Activated naive CD8-positive, alpha-beta T cell treated with anti-CD3 and anti-CD28 coated beads for 36 hours (primary cell): Measurements from ENCODE around the gene NBEA. TPM values are rescaled to one million over a fixed set of nuclear protein-coding genes. Genes with fewer than 3 reads are reported as not detected.

Source experiments
- DNase-seq: peaks from one replicate; pipeline ENCODE4 v3.0.0; 2021
- H3K27ac Mint-ChIP-seq: one replicate; pipeline ENCODE4 v1.8.0; 2022; ENCODE audit warnings: mild to moderate bottlenecking, moderate library complexity, mixed read lengths
- H3K27me3 Mint-ChIP-seq: one replicate; pipeline ENCODE4 v1.8.0; 2022; ENCODE audit warnings: mild to moderate bottlenecking, mixed read lengths
- H3K36me3 Mint-ChIP-seq: one replicate; pipeline ENCODE4 v1.8.0; 2021; ENCODE audit warnings: mild to moderate bottlenecking, mixed read lengths
- H3K4me1 Mint-ChIP-seq: one replicate; pipeline ENCODE4 v1.8.0; 2021; ENCODE audit warnings: mixed read lengths
- H3K4me3 Mint-ChIP-seq: one replicate; pipeline ENCODE4 v1.8.0; 2022; ENCODE audit warnings: mild to moderate bottlenecking, moderate library complexity, mixed read lengths
- H3K9me3 Mint-ChIP-seq: one replicate; pipeline ENCODE4 v1.8.0; 2022; ENCODE audit warnings: mixed read lengths
- total RNA-seq, 2 experiments: library from RNA; stranded (reverse); gene quantifications; one replicate each; pipeline ENCODE4 v1.2.3, GENCODE V29; 2021

Gene NBEA
- total RNA-seq, 2 experiments from 2014 or later = 0.39 to 0.42 TPM

DNA sequence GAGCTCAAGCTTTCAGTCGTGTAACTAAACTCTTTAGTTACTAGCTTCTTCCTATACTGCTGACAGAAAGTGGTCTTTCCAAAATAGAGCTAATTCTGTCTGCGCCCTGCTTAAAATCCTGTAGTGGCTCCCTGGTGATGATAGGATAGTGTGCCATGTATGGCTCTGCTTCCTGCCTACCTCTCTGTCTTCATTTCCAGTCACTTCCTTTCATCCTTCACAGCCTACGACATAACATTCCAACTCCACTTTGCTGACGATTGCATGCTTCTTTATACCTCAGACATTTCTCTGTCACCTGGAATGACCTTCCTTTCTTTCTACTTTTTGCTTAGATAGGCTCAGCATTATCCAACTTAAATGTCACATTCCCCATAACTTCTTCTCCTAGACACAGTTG, 343.6 kb downstream of the NBEA start:
- no peaks in the 10 kb centered on the region for H3K27me3 Mint-ChIP-seq

DNA sequence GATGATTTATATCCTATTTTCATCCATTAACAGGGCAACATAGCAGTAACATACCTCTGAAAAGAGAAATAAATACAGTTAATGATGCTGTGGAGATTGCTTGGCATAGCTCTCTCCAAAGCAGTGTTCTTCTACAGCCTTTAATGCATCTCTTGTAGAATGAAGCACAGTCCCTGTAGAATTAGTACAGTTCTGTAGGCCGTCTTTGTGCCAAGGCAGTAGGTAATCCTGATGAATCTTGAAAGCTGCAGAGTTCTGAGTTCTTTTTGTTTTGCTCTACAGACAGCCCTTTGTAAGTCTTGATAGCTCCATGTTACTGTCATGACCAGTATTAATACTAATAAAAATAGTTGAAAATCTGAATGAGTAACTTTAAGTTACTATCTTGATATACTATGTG, 350.3 kb downstream of the NBEA start:
- Mint-ChIP-seq H3K36me3 (no peaks in the 10 kb centered on the region), H3K27ac (no peak overlapping the region), H3K4me1 (peaks cover 7% of the 10 kb centered on the region), H3K9me3 (no peaks in the 10 kb centered on the region), H3K4me3 (no peak overlapping the region), H3K27me3 (no peaks in the 10 kb centered on the region)
- no peak for DNase-seq

More for the DNA sequence above, 343.6 kb downstream of the NBEA start:
- Mint-ChIP-seq H3K4me1 (no peaks in the 10 kb centered on the region), H3K36me3 (no peaks in the 10 kb centered on the region), H3K4me3 (no peak overlapping the region), H3K9me3 (no peaks in the 10 kb centered on the region), H3K27ac (no peak overlapping the region)
- DNase-seq = no peak

DNA sequence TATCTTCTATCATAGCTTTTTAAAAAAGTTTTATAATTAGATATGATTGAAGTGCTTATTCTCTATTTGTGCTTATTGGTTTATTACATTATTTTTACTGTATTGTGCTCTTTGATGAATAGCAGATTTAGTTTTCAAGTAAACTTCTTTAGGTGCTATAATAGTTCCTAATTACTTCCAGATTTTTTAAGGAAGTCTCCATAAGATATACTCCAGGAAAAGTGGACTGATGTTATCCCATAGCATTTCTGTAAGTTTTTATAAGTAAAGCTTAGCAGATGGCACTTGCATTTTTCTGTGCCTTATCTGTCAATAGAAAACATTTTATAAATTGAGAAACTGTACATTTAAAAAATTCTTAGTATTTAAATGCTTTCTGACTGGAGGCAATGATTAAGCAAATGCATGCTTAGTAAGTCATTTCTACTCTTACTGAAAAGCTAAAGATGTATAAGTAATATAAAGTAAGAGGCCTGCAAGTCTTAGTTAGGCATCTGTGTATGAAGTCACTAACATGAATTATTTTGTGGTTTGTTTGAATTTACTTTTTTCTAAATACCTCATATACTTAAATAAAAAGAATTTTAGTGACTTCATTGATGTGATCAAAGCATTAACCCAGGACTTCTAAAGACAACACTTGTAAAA, 351.6 kb downstream of the NBEA start:
- Mint-ChIP-seq H3K27ac (no peak overlapping the region), H3K36me3 (no peaks in the 10 kb centered on the region), H3K4me1 (peaks cover 7% of the 10 kb centered on the region), H3K4me3 (no peak overlapping the region), H3K9me3 (no peaks in the 10 kb centered on the region), H3K27me3 (no peaks in the 10 kb centered on the region)
- DNase-seq = no peak

DNA sequence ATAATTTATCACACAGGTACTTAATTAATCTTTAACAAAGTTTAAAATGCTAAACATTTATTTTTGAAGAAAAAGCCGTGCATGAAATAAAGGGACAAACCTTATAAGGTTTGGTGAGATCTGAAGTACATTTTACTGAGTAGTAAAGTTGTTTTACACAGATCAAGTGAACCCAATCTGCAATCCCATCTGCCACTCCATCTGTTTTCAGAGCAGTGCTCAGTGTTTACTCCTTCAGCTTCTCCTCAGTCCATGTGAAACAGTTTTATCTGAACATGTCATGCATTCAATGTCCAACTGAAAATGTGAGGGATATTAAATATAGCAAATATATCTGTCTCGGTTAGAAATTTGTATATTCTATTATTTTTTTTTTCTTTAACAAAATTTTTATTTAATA, 367.6 kb downstream of the NBEA start:
- Mint-ChIP-seq H3K36me3 (no peaks in the 10 kb centered on the region), H3K9me3 (no peaks in the 10 kb centered on the region), H3K4me3 (no peak overlapping the region)

DNA sequence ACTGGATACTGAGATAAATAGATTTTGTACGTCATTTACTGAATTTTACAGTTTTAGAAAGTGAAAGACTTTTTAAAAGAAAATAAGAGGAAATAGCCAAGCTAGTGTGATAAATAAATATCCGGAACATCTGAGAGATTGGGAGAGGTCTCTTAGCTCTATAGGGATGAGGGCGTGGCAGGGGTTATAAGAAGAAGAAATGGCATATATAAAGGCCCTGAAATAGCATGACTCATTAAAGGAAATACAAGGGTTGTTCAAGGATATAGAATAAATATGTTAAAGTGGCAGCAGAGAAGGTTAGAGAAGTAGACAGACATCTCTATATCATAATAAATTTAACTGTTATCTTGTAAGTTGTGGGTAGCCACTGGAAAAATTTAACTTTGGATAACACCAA, 390.1 kb downstream of the NBEA start:
- Mint-ChIP-seq H3K27me3 (no peaks in the 10 kb centered on the region), H3K36me3 (peaks cover 3% of the 10 kb centered on the region), H3K27ac (no peak overlapping the region), H3K4me3 (no peak overlapping the region), H3K4me1 (no peaks in the 10 kb centered on the region), H3K9me3 (peaks cover 6% of the 10 kb centered on the region)
- DNase-seq = no peak

More for the DNA sequence above, 367.6 kb downstream of the NBEA start:
- Mint-ChIP-seq H3K27ac (no peak overlapping the region), H3K4me1 (no peaks in the 10 kb centered on the region), H3K27me3 (no peaks in the 10 kb centered on the region)
- DNase-seq = no peak

DNA sequence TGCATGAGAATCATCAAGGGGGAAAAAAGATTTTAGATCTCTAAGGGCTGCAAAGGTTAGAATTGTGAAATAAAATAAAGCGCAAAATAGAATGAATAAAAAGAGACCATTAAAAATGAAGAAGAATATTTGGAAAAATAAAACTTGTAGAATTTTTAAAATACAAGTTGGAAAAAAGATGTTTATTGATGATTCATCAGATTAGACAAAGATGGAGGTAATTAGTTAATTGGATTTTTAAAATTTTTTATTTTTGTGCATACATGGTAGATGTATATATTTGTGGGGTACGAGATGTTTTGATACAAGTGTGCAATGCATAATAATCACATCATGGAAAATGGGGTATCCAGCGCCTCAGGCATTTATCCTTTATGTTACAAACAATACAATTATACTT, 391.1 kb downstream of the NBEA start:
- H3K27me3 Mint-ChIP-seq = no peaks in the 10 kb centered on the region
- H3K4me1 Mint-ChIP-seq = no peaks in the 10 kb centered on the region
- H3K36me3 Mint-ChIP-seq = peaks cover 3% of the 10 kb centered on the region
- peaks cover 4% of the 10 kb centered on the region for H3K9me3 Mint-ChIP-seq
- no peak overlapping the region for H3K27ac Mint-ChIP-seq
- H3K4me3 Mint-ChIP-seq = no peak overlapping the region
- no peak for DNase-seq

DNA sequence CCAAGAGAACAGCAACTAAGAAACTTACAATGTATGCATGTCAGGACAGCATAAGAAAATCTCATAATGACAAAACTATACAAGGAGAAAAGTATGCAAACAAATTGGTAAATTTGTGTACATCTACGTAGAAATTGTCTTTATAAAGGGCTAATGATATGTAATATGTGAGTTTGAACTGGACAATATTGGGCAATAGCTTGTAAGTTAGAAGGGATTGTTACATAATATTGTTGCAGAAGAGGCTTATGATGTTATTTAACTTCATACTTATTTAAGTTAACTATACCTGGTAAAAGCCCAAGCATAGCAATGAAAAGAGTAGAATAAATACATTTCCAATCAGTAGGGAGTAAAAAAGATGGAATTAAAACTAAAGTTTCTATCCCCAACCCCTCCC, 400.4 kb downstream of the NBEA start:
- H3K27me3 Mint-ChIP-seq = no peaks in the 10 kb centered on the region
- H3K27ac Mint-ChIP-seq = no peak overlapping the region
- no peak for DNase-seq
- no peak overlapping the region for H3K4me3 Mint-ChIP-seq
- no peaks in the 10 kb centered on the region for H3K36me3 Mint-ChIP-seq
- H3K4me1 Mint-ChIP-seq = no peaks in the 10 kb centered on the region
- H3K9me3 Mint-ChIP-seq = no peaks in the 10 kb centered on the region

DNA sequence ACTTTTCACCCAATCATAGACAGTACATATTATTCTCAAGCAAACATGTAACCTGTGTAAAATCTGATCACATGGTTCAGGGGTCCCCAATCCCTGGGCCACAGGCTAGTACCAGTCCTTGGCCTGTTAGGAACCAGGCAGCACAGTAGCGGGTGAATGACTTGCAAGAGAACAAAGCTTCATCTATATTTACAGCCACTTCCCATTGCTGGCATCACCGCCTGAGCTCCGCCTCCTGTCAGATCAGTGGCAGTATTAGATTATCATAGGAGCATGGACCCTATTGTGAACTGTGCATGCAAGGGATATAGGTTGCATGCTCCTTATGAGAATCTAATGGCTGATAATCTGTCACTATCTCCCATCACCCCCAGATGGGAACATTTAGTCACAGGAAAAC, 401.3 kb downstream of the NBEA start:
- Mint-ChIP-seq H3K27me3 (no peaks in the 10 kb centered on the region), H3K9me3 (no peaks in the 10 kb centered on the region), H3K36me3 (no peaks in the 10 kb centered on the region), H3K27ac (no peak overlapping the region), H3K4me3 (no peak overlapping the region), H3K4me1 (no peaks in the 10 kb centered on the region)
- DNase-seq = no peak

DNA sequence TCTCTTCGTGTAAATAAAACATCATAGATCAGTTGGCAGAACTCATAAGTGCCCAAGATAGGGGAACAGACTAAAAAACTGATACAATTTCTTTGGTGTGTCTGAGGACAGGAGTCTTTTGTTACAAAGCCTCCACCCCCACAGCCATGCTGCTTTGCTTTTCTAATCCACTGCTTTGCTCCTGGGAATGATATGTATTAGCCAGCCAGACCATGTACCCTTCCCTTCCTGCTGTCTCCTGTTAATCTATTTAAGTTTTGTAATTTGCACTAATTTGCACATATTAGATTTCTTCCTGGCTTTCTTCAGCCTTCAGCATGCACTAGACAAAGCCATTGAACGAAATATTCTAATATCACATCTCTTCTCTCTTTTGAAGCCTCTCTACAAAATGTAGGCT, 403.9 kb downstream of the NBEA start:
- Mint-ChIP-seq H3K27me3 (no peaks in the 10 kb centered on the region), H3K4me3 (no peak overlapping the region), H3K36me3 (no peaks in the 10 kb centered on the region), H3K27ac (no peak overlapping the region), H3K4me1 (peaks cover 5% of the 10 kb centered on the region), H3K9me3 (no peaks in the 10 kb centered on the region)
- DNase-seq = no peak

DNA sequence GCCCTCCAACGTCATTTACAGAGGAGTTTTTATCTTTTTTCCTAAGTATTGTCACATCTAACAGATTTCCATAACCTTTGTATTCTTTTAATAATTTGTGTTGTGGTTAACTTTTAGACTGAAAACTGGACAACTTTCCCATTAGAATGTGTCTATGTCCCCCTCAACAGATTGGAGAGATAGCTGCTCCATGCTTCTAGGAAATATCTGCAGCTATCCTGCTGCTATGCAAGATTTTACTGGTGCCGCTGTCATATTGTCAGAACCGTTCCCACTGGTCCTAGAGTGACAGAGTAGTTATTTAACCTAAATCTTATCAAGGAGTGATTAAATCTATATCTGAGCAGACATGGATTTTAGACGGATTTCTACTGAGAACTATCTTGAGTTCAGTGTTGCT, 404.4 kb downstream of the NBEA start:
- Mint-ChIP-seq H3K9me3 (no peaks in the 10 kb centered on the region), H3K27me3 (no peaks in the 10 kb centered on the region), H3K4me3 (no peak overlapping the region), H3K27ac (no peak overlapping the region), H3K36me3 (no peaks in the 10 kb centered on the region), H3K4me1 (peaks cover 5% of the 10 kb centered on the region)
- DNase-seq = no peak

DNA sequence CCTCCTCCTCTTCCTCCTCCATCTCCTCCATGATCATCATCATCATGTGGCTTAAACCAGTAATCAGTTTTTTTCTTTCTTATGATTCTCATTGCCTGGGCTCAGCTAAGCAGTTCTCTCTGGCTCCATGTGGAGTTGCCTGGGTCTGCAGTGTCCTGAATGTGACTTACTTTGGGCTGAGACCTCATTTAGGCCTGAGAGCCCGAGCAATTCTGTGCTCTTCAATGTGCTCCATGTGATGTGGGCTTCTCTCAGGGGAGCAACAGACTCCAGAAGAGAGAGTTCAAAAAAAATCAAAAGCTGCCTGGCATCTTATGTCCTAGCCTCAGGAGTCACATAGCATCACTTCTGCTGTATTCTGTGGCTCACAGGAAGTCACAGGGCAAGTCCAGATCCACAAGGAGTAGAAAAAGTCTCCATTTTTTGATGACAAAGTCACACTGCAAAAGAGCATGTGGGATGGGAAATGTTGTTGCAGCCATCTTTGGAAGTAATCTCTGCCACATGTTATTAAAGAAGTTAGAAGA, 405.7 kb downstream of the NBEA start:
- Mint-ChIP-seq H3K4me3 (no peak overlapping the region), H3K4me1 (peaks cover 5% of the 10 kb centered on the region), H3K36me3 (no peaks in the 10 kb centered on the region), H3K27ac (no peak overlapping the region), H3K9me3 (no peaks in the 10 kb centered on the region), H3K27me3 (no peaks in the 10 kb centered on the region)
- DNase-seq = no peak

DNA sequence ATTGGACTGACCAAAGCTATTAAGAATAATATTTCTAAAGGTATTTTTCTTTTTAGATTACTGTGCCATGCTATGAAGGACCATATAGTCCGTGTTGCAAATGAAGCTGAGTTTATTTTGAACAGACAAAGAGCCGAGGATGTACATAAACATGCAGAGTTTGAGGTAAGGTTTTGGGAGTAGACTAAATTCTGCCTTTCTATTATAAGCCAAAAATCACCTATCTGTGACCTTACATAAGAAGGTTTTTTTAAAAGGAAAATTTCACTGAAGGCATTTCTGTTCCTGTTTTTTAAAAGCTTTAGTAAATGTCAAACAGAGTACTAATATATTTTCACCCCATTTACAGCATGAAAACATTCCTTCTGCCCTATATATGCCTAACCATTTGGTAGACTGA, 407.0 kb downstream of the NBEA start:
- H3K27me3 Mint-ChIP-seq = no peaks in the 10 kb centered on the region
- peaks cover 5% of the 10 kb centered on the region for H3K4me1 Mint-ChIP-seq
- no peak for DNase-seq
- H3K27ac Mint-ChIP-seq = no peak overlapping the region
- no peak overlapping the region for H3K4me3 Mint-ChIP-seq
- no peaks in the 10 kb centered on the region for H3K36me3 Mint-ChIP-seq
- no peaks in the 10 kb centered on the region for H3K9me3 Mint-ChIP-seq

DNA sequence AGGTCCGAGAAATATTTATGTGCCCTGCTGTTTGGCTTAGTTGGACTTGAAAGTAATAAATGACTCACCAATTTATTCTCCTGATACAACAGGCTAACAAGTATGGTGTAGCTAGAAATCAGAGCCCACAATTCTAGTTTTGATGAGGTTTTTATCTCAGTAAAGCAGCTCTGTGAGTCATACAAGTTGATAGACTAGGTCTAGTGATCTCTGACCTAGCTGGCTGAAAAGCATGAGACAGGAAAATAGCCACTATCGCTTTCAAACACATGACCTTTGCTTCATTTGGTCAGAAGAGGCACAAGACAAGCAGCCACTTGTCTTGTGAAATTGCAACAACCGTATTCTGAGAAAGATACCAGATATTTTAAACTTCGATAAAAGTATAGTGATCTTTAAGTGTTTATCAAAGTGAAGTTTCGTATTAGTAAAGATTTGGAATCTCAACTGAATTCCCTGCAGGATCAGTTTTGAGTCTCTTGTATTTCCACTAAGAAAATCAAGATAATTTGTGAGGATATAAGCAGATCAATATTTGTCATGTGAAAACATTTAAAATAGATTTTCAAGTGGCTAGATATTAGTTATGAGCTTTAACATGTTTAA, 407.7 kb downstream of the NBEA start:
- Mint-ChIP-seq H3K4me1 (peaks cover 5% of the 10 kb centered on the region), H3K4me3 (no peak overlapping the region), H3K36me3 (no peaks in the 10 kb centered on the region), H3K9me3 (no peaks in the 10 kb centered on the region), H3K27ac (no peak overlapping the region), H3K27me3 (no peaks in the 10 kb centered on the region)
- no peak for DNase-seq

DNA sequence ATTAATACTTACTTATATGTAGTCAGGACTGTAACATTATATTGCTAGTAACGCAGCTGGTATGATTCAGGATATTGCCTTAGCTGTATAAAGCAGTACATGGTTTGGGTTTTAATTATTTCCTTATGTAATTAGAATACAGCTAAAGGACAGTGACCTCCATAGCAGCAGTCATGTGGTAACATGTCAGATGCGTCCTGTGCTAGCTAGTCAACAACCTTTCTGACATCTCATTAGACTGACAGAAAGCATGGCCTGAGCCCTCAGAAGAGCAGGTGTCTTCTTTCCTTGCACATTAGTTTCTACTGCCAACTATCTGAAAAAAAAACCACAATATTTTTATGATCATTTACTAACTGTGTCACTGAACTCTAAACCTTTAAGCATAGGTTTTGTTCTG, 412.2 kb downstream of the NBEA start:
- Mint-ChIP-seq H3K4me3 (no peak overlapping the region), H3K9me3 (no peaks in the 10 kb centered on the region), H3K27me3 (no peaks in the 10 kb centered on the region), H3K36me3 (peaks cover 8% of the 10 kb centered on the region), H3K27ac (no peak overlapping the region), H3K4me1 (peaks cover 9% of the 10 kb centered on the region)
- DNase-seq = no peak

DNA sequence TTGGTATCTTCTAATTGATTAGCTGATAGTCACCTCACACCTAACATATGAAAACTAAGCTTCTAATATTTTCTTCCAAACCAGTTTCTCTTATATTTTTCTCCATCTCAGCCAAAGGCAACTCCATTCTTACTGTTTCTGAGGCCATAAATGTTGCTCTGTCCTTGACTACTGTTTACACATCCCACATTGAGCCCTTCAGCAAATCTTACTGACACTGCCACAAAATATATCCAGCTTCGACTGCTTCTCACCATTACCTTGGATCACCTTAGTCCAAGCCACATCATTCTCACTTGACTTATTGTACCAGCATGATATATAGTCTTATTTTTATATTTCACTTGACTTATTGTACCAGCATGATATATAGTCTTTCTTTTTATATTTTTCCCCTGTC, 412.8 kb downstream of the NBEA start:
- DNase-seq = no peak
- H3K27me3 Mint-ChIP-seq = no peaks in the 10 kb centered on the region

DNA sequence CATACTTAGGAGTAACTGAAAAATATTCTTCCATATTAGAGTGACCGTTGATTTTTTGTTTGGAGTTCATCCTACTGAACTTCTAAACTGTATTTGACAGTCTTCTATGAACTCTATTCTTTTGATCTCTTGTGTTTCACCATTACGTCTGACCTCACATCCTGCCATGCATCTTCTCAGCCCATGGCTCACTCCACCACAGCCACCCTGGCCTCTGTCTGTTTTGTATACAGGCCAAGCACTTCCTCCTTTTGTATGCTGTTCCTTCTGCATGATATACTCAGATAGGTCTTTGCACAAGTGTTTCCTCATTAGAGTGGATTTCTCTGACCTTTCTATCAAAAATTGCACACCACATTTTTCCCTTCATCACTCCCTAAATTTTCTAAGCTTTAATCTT, 414.5 kb downstream of the NBEA start:
- Mint-ChIP-seq H3K27me3 (no peaks in the 10 kb centered on the region), H3K27ac (no peak overlapping the region), H3K4me1 (peaks cover 4% of the 10 kb centered on the region), H3K4me3 (no peak overlapping the region), H3K9me3 (no peaks in the 10 kb centered on the region), H3K36me3 (peaks cover 17% of the 10 kb centered on the region)
- DNase-seq = no peak

More for the DNA sequence above, 412.8 kb downstream of the NBEA start:
- Mint-ChIP-seq H3K4me1 (peaks cover 6% of the 10 kb centered on the region), H3K36me3 (peaks cover 12% of the 10 kb centered on the region), H3K9me3 (no peaks in the 10 kb centered on the region), H3K4me3 (no peak overlapping the region), H3K27ac (no peak overlapping the region)
